NCI-H128 (cell line): ENCODE data around the gene ZNHIT1.
A peak's percentile ranks its signal among the peaks of the same experiment; 100 is the strongest.
"Not testable (repeated sequence)": the region's sequence is repeated elsewhere in the genome, so short reads cannot be mapped to it uniquely, and the experiment has no call there.

Experiments
- DNase-seq: peaks from one replicate; lab custom pipeline; 2025; ENCODE audit not compliant: unreplicated experiment; lab: John Stamatoyannopoulos, UW

Gene ZNHIT1

DNA sequence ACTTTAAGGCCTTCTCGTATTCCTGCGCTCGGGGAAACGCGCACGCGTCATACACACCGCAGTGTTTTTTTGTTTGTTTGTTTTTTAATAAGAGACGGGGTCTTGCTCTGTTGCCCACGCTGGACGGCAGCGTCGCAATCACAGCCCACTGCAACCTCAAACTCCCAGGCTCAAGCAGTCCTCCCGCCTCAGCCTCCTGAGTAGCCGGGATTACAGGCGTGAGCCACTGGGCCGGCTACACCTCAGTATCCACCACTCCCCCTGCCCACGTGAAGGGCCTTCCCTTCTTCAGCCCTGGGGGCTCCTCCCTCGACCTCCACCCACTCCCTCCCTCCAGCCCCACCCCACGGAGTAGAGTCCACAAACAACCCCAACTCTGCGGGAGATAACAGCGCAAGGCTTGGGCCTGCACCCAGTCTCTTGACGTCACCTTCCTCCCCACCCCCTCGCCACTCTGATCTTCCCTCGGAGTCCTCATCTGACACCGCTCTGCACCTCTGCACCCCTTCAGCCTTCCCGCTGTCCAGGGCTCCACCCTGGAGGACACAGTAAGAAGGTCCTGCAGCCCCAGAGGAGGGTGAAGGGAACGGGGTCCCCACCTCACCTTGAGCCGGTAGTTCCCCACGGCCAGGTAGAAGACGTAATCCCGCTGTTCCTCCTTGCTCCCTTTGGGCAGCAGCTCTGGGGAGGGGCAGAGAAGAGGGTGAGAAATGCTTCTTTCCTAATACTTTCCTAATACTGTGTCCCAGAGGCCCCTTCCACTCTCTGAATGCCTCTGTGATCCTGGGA, 22.5 kb downstream of the ZNHIT1 start:
- DNase-seq = no peak

GRCh38 chr7:101241015-101241363, 23.0 kb downstream of the ZNHIT1 start:
- DNase-seq = no peak

DNA sequence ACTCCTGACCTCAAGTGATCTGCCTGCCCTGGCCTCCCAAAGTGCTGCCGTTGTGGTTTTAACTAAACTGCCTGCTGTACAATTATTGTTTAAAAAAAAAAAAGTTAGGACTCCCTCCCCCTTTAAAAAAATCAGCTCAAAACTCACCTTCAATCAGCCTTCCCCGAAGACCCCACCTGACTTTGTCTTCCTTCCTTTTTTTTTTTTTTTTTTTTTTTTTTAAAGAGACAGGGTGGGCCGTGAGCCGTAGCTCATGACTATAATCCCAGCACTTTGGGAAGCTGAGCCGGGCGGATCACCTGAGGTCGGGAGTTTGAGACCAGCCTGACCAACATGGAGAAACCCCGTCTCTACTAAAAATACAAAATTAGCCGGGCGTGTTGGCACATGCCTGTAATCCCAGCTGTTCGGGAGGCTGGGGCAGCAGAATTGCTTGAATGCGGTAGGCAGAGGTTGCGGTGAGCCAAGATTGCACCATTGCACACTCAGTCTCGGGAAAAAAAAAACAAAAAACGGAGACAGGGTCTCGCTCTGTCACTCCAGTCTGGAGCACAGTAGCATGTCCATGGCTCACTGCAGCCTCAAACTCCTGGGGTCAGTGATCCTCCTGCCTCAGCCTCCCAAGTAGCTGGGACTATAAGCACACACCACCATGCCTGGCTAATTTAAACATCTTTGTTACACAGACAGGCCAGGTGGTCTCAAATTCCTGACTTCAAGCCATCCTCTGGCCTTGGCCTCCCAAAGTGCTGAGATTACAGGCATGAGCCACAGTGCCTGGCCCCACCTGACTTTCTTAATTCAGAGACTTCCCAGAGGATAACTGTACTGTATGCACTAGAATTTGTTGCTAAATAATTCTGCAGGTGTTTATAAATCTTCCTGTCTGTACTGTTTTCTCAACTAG, 23.7 kb downstream of the ZNHIT1 start:
- DNase-seq = no peak

- no peak for DNase-seq
These were observed 25.8 kb downstream of the ZNHIT1 start for GRCh38 chr7:101243646-101244374.

GRCh38 chr7:101244375-101245146, 26.6 kb downstream of the ZNHIT1 start, which contains the start of gene FIS1:
Gene FIS1, minus strand, starts transcription at chr7:101245081. Its CDS starts 77 bp downstream, at chr7:101245004.
- DNase-seq = peak; percentile 79

DNA sequence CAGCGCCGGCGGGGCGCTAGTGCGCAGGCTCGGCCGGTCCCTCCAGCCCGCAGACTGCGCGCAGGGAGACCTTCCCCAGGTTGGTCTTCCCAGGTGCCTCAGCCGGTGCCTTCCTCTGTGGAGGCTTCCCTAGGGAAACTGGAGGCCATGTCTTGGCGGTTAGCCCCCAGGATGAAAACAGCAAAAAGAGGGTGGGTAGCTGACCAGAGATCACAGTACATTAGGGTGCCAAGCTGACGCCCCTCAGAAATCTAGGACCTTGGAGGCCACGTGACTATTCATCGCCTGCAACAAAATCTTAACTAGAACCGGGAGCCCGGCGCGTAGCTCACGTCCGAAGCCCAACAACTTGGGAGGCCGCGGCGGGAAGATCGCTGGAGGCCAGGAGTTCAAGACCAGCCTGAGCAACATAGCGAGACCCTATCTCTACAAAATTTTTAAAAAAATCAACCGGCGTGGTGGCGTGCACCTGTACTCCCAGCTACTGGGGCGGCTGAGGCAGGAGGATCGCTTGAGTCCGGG, 27.2 kb downstream of the ZNHIT1 start:
- no peak for DNase-seq

DNA sequence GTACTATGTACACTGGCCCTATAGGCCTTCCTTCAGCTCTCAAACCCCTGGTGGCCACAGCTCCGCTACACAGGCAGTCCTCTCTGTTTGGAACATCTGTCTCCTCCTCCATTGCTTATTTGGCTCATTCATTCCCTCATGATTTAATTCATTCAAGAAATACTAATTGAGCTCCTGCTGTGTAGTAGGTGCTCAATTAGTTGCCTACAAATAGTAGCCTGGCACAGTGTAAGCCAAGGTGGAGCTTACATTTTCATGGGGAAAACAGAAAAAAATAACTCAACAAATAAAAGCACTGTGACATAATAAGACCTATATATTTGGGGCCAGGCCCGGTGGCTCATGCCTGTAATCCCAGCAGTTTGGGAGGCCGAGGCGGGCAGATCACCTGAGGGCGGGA, 30.3 kb downstream of the ZNHIT1 start:
- DNase-seq = no peak

DNA sequence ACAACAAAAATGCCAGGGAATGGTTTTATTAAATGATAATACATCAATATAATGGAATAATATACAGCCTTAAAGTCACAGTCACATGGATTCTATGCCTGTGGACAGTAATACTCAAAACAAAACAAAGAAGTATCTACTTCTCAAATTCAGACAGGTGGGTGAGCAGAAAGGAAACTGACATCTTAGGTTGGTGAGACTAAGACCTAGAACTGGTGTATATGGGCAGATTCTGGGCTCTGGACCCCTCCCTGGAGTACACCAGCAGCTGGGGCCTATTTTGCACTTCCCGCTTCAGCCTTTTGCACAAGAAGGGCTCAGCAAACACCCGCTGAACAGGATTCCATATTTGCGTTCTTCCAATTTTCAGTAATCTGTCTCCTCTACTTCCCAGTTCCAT, 32.4 kb downstream of the ZNHIT1 start:
- DNase-seq = no peak

GRCh38 chr7:101251871-101252659, 34.1 kb downstream of the ZNHIT1 start:
- DNase-seq = peak; percentile 96

DNA sequence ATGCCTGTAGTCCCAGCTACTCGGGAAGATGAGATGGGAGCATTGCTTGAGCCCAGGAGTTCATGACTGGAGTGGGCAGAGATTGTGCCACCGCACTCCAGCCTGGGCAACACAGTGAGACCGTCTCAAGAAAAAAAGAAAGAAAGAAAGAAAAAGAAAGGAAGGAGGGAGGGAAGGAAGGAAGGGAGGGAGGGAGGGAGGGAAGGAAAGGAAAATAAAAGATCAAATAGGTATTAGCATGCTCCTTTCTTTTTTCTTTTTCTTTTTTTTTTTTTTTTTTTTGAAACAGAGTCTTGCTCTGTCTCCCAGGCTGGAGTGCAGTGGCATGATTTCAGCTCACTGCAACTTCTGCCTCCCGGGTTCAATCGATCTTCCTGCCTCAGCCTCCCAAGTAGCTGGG, 35.2 kb downstream of the ZNHIT1 start:
- DNase-seq = not testable (repeated sequence)

GRCh38 chr7:101255796-101256195, 37.8 kb downstream of the ZNHIT1 start:
- no peak for DNase-seq

DNA sequence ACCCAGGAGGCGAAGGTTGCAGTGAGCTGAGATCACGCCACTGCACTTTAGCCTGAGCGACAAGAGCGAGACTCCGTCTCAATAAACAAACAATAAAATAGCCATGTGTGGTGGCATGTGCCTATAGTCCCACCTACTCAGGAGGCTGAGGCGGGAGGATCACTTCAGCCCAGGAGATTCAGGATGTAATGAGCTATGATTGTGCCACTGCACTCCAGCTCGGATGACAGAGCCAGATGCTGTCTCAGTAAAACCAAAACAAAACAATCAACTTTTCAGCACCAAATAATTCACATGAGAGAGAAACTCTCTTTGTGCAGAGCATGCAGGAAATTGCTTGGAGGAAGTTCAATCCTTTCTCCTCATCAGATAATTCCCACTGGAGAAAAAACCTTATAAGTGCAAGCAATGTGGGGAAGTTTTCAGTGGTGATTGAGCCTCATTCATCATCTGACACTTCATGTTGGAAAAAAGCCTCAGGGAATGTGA, 40.3 kb downstream of the ZNHIT1 start:
- no peak for DNase-seq

DNA sequence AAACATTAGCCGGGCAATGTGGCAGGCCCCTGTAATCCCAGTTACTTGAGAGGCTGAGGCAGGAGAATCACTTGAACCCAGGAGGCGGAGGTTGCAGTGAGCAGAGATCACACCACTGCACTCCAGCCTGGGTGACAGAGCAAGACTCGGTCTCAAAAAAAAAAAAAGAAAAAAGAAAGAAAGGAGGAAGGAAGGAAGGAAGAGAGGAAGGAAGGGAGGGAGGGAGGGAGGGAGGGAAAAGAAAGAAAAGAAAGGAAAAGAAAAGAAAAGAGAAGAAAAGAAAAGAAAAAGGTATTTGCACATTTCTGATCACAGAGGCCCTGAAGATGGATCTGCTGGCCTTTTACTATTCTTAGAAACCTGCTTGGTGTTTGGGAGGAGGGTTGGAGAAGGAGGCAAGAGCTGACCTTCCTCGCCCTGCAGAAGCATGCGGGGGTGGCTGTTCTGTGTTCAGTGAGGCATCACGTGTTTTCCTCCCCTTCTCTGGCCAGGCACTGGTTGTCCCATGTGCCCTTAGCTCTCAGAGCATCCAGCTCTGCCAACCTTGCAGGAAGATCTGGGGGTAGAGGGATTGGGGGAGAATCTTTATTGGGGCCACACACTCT, 46.2 kb downstream of the ZNHIT1 start:
- not testable (repeated sequence) for DNase-seq

DNA sequence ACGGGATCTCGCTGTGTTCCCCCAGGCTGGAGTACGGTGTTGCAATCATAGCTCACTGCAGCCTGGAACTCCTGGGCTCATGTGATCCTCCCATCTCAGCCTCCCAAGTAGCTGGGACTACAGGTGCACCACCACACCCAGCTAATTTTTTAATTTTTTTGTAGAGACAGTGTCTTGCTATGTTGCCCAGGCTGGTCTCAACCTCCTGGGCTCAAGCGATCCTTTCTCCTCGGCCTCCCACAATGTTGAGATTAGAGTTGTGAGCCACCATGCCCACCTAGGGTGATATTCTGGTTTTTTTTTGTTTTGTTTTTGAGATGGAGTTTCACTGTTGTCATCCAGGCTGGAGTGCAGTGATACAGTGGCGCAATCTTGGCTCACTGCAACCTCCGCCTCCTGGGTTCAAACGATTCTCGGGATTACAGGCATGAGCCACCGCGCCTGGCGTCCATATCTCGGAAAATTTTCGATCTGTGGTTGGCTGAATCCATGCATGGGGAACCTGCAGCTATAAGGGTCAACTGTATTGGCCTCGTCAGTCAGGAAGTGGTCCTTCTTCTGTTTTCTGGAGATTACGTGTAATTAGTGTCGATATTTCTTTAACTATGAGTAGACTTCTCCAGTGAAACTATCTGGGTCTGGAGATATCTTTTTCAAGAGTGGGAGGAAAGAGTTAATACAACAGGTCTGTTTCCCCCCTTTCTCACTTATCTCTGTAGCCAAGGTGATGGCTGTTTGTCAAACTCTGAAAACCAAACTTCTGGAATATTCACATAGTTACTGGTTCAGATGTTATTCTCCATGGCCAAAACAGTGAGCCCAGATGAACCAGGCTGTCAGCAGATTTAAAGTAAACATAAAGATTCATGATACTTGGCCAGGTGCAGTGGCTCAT, 47.9 kb downstream of the ZNHIT1 start:
- DNase-seq = no peak

GRCh38 chr7:101269664-101270063, 51.7 kb downstream of the ZNHIT1 start:
- DNase-seq = no peak

- no peak for DNase-seq
These were observed 53.1 kb downstream of the ZNHIT1 start for GRCh38 chr7:101271021-101271420.

DNA sequence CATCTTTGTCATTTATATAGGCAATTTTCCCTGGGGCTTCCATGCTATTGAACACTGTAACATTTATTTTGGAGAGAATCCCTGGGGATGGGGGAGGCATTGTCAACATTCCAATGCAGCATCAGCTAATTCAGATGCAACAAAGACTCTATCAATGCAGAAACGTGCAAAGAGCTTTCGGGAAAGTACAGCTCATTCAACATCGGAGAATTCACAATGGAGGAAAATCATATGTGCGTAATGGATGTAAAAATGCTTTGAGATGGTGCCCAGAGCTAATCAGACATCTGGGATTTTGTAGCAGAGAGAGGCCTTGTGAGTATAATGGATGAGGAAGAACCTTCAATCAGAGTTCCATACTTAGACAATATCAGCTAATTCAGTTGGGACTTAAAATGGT, 55.2 kb downstream of the ZNHIT1 start:
- DNase-seq = no peak
